ENCODE results near the gene UNC5C. TPM values are rescaled to one million over a fixed set of nuclear protein-coding genes. Genes with fewer than 3 reads are reported as not detected.

UNC5C gene
- total RNA-seq, 1 experiment from 2014 or later: 0.11 TPM

DNA sequence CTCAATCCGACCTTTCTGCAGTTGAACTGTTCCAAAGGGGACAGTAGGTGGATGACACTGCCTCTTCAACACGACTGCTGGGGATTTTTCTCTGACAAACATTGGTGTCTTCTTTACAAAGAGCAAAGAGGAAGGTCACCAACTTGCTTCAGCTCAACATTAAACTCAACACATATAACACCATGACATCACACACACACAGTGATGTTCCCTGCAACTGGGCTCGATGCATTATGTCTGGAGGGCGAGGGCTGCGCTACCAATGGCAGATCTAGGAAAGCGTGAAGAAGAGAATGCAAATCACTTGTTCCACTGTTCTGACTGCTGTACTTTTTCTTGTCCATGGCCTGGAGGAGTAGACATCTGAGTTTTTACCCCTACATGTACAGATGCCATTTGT, 385.9 kb downstream of the UNC5C start:
- Histone ChIP-seq H3K4me1 (ENCODE audit: insufficient read depth, low read length, poor library complexity, severe bottlenecking) (no peaks in the 10 kb centered on the region), H3K4me3 (ENCODE audit: low read depth, low read length, poor library complexity, severe bottlenecking) (no peak overlapping the region), H3K36me3 (ENCODE audit: insufficient read depth, low read length, poor library complexity, severe bottlenecking) (no peaks in the 10 kb centered on the region), H3K27me3 (replicated peaks; ENCODE audit: insufficient read depth, low read depth, low read length, poor library complexity) (no peaks in the 10 kb centered on the region), H3K9me3 (ENCODE audit: low read depth, low read length, poor library complexity, severe bottlenecking) (no peaks in the 10 kb centered on the region), H3K27ac (ENCODE audit: low read depth, low read length, poor library complexity, severe bottlenecking) (no peak overlapping the region)
- DNase-seq (ENCODE audit: low spot score): no peak
- TF ChIP-seq, protein P1, sequence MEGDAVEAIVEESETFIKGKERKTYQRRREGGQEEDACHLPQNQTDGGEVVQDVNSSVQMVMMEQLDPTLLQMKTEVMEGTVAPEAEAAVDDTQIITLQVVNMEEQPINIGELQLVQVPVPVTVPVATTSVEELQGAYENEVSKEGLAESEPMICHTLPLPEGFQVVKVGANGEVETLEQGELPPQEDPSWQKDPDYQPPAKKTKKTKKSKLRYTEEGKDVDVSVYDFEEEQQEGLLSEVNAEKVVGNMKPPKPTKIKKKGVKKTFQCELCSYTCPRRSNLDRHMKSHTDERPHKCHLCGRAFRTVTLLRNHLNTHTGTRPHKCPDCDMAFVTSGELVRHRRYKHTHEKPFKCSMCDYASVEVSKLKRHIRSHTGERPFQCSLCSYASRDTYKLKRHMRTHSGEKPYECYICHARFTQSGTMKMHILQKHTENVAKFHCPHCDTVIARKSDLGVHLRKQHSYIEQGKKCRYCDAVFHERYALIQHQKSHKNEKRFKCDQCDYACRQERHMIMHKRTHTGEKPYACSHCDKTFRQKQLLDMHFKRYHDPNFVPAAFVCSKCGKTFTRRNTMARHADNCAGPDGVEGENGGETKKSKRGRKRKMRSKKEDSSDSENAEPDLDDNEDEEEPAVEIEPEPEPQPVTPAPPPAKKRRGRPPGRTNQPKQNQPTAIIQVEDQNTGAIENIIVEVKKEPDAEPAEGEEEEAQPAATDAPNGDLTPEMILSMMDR (conservative IDR thresholded peaks at IDR 0.05; ENCODE audit: low read depth, low read length): no peak
- TF ChIP-seq EZH2 (IDR thresholded peaks at IDR 0.05; ENCODE audit: borderline replicate concordance, low read depth, low read length, poor library complexity, severe bottlenecking): no peak
- intact Hi-C loops (cut with micrococcal nuclease; ENCODE audit: unreplicated experiment): loop anchor here (1.0 to 10.0 kb wide), 3 partner anchors 12 to 882 kb away; no protein-coding TSS in a partner anchor
- POLR2A ChIA-PET (ENCODE audit: low non-redundant PET): no interaction called here
- BruUV-seq (replicated peaks): no TSS peak
- CTCF ChIA-PET: no interaction called here

GRCh38 chr4:95161781-95162469, 386.8 kb downstream of the UNC5C start:
- no TSS peak for BruUV-seq (replicated peaks)
- Histone ChIP-seq H3K9me3 (ENCODE audit: low read depth, low read length, poor library complexity, severe bottlenecking) (no peaks in the 10 kb centered on the region), H3K27ac (ENCODE audit: low read depth, low read length, poor library complexity, severe bottlenecking) (no peak overlapping the region), H3K4me3 (ENCODE audit: low read depth, low read length, poor library complexity, severe bottlenecking) (no peak overlapping the region), H3K36me3 (ENCODE audit: insufficient read depth, low read length, poor library complexity, severe bottlenecking) (no peaks in the 10 kb centered on the region), H3K4me1 (ENCODE audit: insufficient read depth, low read length, poor library complexity, severe bottlenecking) (no peaks in the 10 kb centered on the region), H3K27me3 (replicated peaks; ENCODE audit: insufficient read depth, low read depth, low read length, poor library complexity) (no peaks in the 10 kb centered on the region)
- DNase-seq (ENCODE audit: low spot score): no peak
- ChIA-PET CTCF (no interaction called here), POLR2A (ENCODE audit: low non-redundant PET) (interaction anchor here (0.6 kb wide), 1 partner anchor 277 kb away, joined by 3 read pairs; no protein-coding TSS in a partner anchor)
- intact Hi-C loops (cut with micrococcal nuclease; ENCODE audit: unreplicated experiment): loop anchor here (1.0 to 10.0 kb wide), 3 partner anchors 11 to 883 kb away; no protein-coding TSS in a partner anchor
- TF ChIP-seq, protein P1 (conservative IDR thresholded peaks at IDR 0.05; ENCODE audit: low read depth, low read length): no peak
- TF ChIP-seq EZH2 (IDR thresholded peaks at IDR 0.05; ENCODE audit: borderline replicate concordance, low read depth, low read length, poor library complexity, severe bottlenecking): no peak

- H3K9me3 ChIP-seq (ENCODE audit: low read depth, low read length, poor library complexity, severe bottlenecking): no peaks in the 10 kb centered on the region
- H3K36me3 ChIP-seq (ENCODE audit: insufficient read depth, low read length, poor library complexity, severe bottlenecking): no peaks in the 10 kb centered on the region
- no peak for DNase-seq (ENCODE audit: low spot score)
- no peaks in the 10 kb centered on the region for H3K4me1 ChIP-seq (ENCODE audit: insufficient read depth, low read length, poor library complexity, severe bottlenecking)
- no peak for TF ChIP-seq EZH2 (IDR thresholded peaks at IDR 0.05; ENCODE audit: borderline replicate concordance, low read depth, low read length, poor library complexity, severe bottlenecking)
- TF ChIP-seq, protein P1 (conservative IDR thresholded peaks at IDR 0.05; ENCODE audit: low read depth, low read length): no peak
- no peak overlapping the region for H3K27ac ChIP-seq (ENCODE audit: low read depth, low read length, poor library complexity, severe bottlenecking)
- POLR2A ChIA-PET (ENCODE audit: low non-redundant PET): no interaction called here
- CTCF ChIA-PET: interaction anchor here (0.6 kb wide), 1 partner anchor 338 kb away, joined by 10 read pairs; no protein-coding TSS in a partner anchor
- H3K27me3 ChIP-seq (replicated peaks; ENCODE audit: insufficient read depth, low read depth, low read length, poor library complexity): no peaks in the 10 kb centered on the region
- intact Hi-C loops (cut with micrococcal nuclease; ENCODE audit: unreplicated experiment): no loop called here
- H3K4me3 ChIP-seq (ENCODE audit: low read depth, low read length, poor library complexity, severe bottlenecking): no peak overlapping the region
- no TSS peak for BruUV-seq (replicated peaks)
Measured at GRCh38 chr4:95159384-95159783, 389.4 kb downstream of the UNC5C start.
